GM12875 (cell line): ENCODE measurements around the gene UBA3.

Experiments
- H3K4me3 ChIP-seq: one replicate; pipeline ENCODE4 v1.5.1; 2011; ENCODE audit warnings: low read depth, low read length, control low read depth
- CTCF ChIP-seq: IDR thresholded peaks from 2 replicates; pipeline ENCODE4 v1.5.1; 2011; ENCODE audit warnings: low read depth, mild to moderate bottlenecking, control low read depth, inconsistent platforms, low read length, moderate library complexity, borderline replicate concordance; ENCODE audit not compliant: insufficient read depth

The UBA3 gene

GRCh38 chr3:69058180-69058946 is 21.8 kb downstream of the UBA3 start:
- TF ChIP-seq CTCF, result no peak
- H3K4me3 ChIP-seq, result no peak overlapping the region

GRCh38 chr3:69052472-69052898 is 27.7 kb downstream of the UBA3 start:
- H3K4me3 ChIP-seq, result peak overlapping the region; percentile 91
- TF ChIP-seq CTCF, result no peak

GRCh38 chr3:69051756-69052471 is 28.3 kb downstream of the UBA3 start, which contains the start of gene TMF1:
TMF1 (minus strand) TSS chr3:69052333; CDS start chr3:69052086, 247 bp downstream.
- H3K4me3 ChIP-seq, result peak within 1 kb of the TSS; percentile 91
- no peak for TF ChIP-seq CTCF

- TF ChIP-seq CTCF, result no peak
- H3K4me3 ChIP-seq, result no peak overlapping the region
Measured at GRCh38 chr3:69048990-69049389, 31.2 kb downstream of the UBA3 start.

- TF ChIP-seq CTCF, result no peak
- H3K4me3 ChIP-seq, result no peak overlapping the region
Measured at GRCh38 chr3:69044608-69045007, 35.6 kb downstream of the UBA3 start.

GRCh38 chr3:69033470-69033869 is 46.7 kb downstream of the UBA3 start:
- H3K4me3 ChIP-seq, result no peak overlapping the region
- TF ChIP-seq CTCF, result no peak
